Subcutaneous adipose tissue (tissue), 4 donors: ENCODE data around the gene CCDC73. TPM values are rescaled to one million over a fixed set of nuclear protein-coding genes. Genes with fewer than 3 reads are reported as not detected.

Experiments used
- total RNA-seq, 4 donors: library from RNA; depleted of rRNA; stranded (reverse); fragments of >200 nt; gene quantifications; one replicate each; pipeline ENCODE4 v1.1.0, GENCODE V29; 2016
- TF ChIP-seq, protein P1 (sequence below): fragments of 450-650 bp; IDR thresholded peaks from one replicate; pipeline ENCODE4 v1.5.1; 2016; ENCODE audit warnings: low read depth, mild to moderate bottlenecking, control low read depth, antibody characterized with exemption, moderate library complexity

Gene CCDC73
- total RNA-seq, 4 donors from 2014 or later: 0.17 TPM; not detected in 3

GRCh38 chr11:32729976-32730375 is 64.5 kb downstream of the CCDC73 start:
- TF ChIP-seq, protein P1, sequence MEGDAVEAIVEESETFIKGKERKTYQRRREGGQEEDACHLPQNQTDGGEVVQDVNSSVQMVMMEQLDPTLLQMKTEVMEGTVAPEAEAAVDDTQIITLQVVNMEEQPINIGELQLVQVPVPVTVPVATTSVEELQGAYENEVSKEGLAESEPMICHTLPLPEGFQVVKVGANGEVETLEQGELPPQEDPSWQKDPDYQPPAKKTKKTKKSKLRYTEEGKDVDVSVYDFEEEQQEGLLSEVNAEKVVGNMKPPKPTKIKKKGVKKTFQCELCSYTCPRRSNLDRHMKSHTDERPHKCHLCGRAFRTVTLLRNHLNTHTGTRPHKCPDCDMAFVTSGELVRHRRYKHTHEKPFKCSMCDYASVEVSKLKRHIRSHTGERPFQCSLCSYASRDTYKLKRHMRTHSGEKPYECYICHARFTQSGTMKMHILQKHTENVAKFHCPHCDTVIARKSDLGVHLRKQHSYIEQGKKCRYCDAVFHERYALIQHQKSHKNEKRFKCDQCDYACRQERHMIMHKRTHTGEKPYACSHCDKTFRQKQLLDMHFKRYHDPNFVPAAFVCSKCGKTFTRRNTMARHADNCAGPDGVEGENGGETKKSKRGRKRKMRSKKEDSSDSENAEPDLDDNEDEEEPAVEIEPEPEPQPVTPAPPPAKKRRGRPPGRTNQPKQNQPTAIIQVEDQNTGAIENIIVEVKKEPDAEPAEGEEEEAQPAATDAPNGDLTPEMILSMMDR: no peak

GRCh38 chr11:32723332-32723731 is 71.1 kb downstream of the CCDC73 start:
- TF ChIP-seq, protein P1: no peak

DNA sequence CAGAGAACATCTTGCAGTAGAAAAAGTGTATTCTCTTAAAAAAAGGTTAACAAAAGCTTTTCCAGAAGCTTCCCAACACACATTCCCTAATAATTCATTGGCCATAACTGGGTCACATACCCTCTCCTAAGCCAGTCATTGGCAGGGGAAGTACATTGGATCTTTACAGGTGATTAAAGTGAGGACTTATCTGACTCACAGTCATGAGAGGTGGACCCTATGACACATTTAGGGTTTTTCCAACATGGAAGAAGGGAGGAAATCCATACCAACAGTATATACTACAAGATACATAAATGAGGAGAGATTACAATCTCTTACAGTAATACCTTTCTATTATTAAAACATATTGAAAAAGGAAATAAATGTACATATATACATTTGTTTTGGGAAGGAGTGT is 72.2 kb downstream of the CCDC73 start:
- TF ChIP-seq, protein P1: no peak

GRCh38 chr11:32713496-32713895 is 81.0 kb downstream of the CCDC73 start:
- TF ChIP-seq, protein P1: no peak

- TF ChIP-seq, protein P1: no peak
Measured at GRCh38 chr11:32706985-32707741, 87.3 kb downstream of the CCDC73 start.

GRCh38 chr11:32705309-32706033 is 89.0 kb downstream of the CCDC73 start:
- TF ChIP-seq, protein P1: no peak

DNA sequence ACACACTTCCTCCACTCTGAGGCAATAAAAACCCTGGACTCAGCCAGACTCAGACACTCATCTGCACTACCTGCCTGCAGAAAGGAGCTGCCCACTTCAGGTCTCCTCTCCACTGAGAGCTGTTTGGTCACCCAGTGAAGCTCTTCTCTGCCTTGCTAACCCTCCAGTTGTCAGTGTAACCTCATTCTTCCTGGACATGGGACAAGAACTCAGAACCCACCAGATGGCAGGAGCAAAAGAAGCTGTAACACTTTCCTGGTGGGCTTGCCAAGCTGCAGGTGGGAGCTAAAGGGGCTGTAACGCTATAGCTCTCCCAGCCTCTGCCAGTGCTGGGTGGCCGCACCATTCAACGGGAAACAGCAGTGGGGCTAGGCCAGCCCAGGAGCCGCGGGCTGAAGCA is 89.7 kb downstream of the CCDC73 start:
- TF ChIP-seq, protein P1: no peak
